Measurements from ENCODE around the gene SRGAP1.

SRGAP1 gene

DNA sequence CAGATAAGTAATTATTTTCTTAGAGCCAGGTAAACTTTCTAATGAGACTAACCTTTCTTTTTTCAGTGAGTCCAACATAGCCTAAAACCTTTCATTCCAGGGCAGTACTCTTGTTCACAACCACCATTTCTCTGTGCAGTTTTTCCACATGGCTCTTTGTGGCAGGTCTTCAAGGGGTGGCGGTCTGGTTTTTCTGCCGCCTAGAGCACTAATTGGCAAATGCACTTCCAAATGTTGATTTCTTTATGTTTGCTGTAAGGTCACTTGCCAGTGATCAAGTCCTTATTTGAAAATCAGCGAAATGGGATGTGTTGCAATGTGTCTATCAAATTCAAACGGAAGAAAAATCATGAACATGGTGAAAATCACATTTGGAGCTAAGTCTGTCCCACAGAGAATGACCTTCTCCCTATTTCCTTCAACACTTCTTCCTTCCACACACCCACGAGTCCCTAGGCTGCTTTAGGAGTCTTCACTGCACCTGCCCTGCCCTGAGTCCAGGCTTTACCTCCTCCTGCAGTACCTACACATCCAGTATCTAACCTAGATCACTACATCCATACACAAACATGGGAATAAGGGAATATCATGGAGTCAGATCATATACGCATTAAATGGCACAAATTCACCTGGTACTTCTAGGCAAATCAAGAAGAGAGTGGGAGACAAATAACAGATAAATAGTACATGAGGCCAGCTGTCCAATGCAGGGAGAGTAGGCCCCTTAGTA, 1.9 kb downstream of the SRGAP1 start:
- WGBS (ENCODE audit: extremely low coverage, insufficient coverage, insufficient read length): no CpG with 5 or more reads among the region's 6 CpGs
- H2BK5ac ChIP-seq (ENCODE audit: low read depth, low read length, poor library complexity): no peak overlapping the region
- H4K12ac ChIP-seq (ENCODE audit: low read depth, low read length): no peak overlapping the region
- no peak overlapping the region for H3K27ac ChIP-seq (ENCODE audit: low read depth, low read length)
- no peak overlapping the region for H2AK5ac ChIP-seq (ENCODE audit: low read length)
- no peak overlapping the region for H2BK12ac ChIP-seq (ENCODE audit: low read length)
- H3K14ac ChIP-seq (ENCODE audit: low read length): no peak overlapping the region
- no peak overlapping the region for H3K4me3 ChIP-seq (ENCODE audit: low read depth, low read length)
- no peak overlapping the region for H3K4me2 ChIP-seq (ENCODE audit: low read length)
- H3K79me2 ChIP-seq (ENCODE audit: control insufficient read depth, insufficient read depth, low read length, poor library complexity): peaks cover 3% of the 10 kb centered on the region
- no peaks in the 10 kb centered on the region for H3K27me3 ChIP-seq (ENCODE audit: insufficient read depth, low read length)
- H3K36me3 ChIP-seq (ENCODE audit: control insufficient read depth in 1 of 2, insufficient read depth in 2 of 2, low read length in 2 of 2): no peaks in the 10 kb centered on the region
- H3K79me1 ChIP-seq (ENCODE audit: low read length): peaks cover 5% of the 10 kb centered on the region
- peak overlapping the region; percentile 20 for H3K4ac ChIP-seq (ENCODE audit: low read depth, low read length)
- H4K91ac ChIP-seq (ENCODE audit: low read depth, low read length): no peak overlapping the region
- DNase-seq: no peak
- no peaks in the 10 kb centered on the region for H3K9me3 ChIP-seq (ENCODE audit: insufficient read depth, low read depth, low read length)
- H3K4me1 ChIP-seq (ENCODE audit: control insufficient read depth in 1 of 2, insufficient read depth in 2 of 2, low read length in 2 of 2): peaks cover 0 to 2% of the 10 kb centered on the region in 2 experiments
- no peak overlapping the region for H3K9ac ChIP-seq (ENCODE audit: low read length)
- no peak overlapping the region for H4K8ac ChIP-seq (ENCODE audit: low read depth, low read length)
- H3K18ac ChIP-seq (ENCODE audit: low read length): no peak overlapping the region
- H2BK120ac ChIP-seq (ENCODE audit: insufficient read depth, low read length, poor library complexity): no peak overlapping the region
- H3K23ac ChIP-seq (ENCODE audit: low read length): no peak overlapping the region
- H2AFZ ChIP-seq (ENCODE audit: insufficient read depth, low read length, poor library complexity): no peak overlapping the region

GRCh38 chr12:63848450-63848849, 4.0 kb downstream of the SRGAP1 start:
- no CpG with 5 or more reads among the region's 4 CpGs for WGBS (ENCODE audit: extremely low coverage, insufficient coverage, insufficient read length)
- no peak overlapping the region for H2AK5ac ChIP-seq (ENCODE audit: low read length)
- H4K12ac ChIP-seq (ENCODE audit: low read depth, low read length): no peak overlapping the region
- no peak overlapping the region for H3K23ac ChIP-seq (ENCODE audit: low read length)
- H4K91ac ChIP-seq (ENCODE audit: low read depth, low read length): no peak overlapping the region
- H3K4me1 ChIP-seq (ENCODE audit: control insufficient read depth in 1 of 2, insufficient read depth in 2 of 2, low read length in 2 of 2): peaks cover 0 to 2% of the 10 kb centered on the region in 2 experiments
- H3K36me3 ChIP-seq (ENCODE audit: control insufficient read depth in 1 of 2, insufficient read depth in 2 of 2, low read length in 2 of 2): no peaks in the 10 kb centered on the region
- no peak overlapping the region for H3K4ac ChIP-seq (ENCODE audit: low read depth, low read length)
- H3K9ac ChIP-seq (ENCODE audit: low read length): no peak overlapping the region
- no peak overlapping the region for H3K18ac ChIP-seq (ENCODE audit: low read length)
- no peak overlapping the region for H3K4me3 ChIP-seq (ENCODE audit: low read depth, low read length)
- H2BK5ac ChIP-seq (ENCODE audit: low read depth, low read length, poor library complexity): no peak overlapping the region
- no peak overlapping the region for H3K27ac ChIP-seq (ENCODE audit: low read depth, low read length)
- H3K27me3 ChIP-seq (ENCODE audit: insufficient read depth, low read length): no peaks in the 10 kb centered on the region
- H3K79me2 ChIP-seq (ENCODE audit: control insufficient read depth, insufficient read depth, low read length, poor library complexity): peaks cover 3% of the 10 kb centered on the region
- H3K9me3 ChIP-seq (ENCODE audit: insufficient read depth, low read depth, low read length): no peaks in the 10 kb centered on the region
- peaks cover 5% of the 10 kb centered on the region for H3K79me1 ChIP-seq (ENCODE audit: low read length)
- DNase-seq: peak in 1 of 2 donors; percentile 41
- no peak overlapping the region for H2AFZ ChIP-seq (ENCODE audit: insufficient read depth, low read length, poor library complexity)
- no peak overlapping the region for H2BK120ac ChIP-seq (ENCODE audit: insufficient read depth, low read length, poor library complexity)
- no peak overlapping the region for H3K14ac ChIP-seq (ENCODE audit: low read length)
- H2BK12ac ChIP-seq (ENCODE audit: low read length): no peak overlapping the region
- H3K4me2 ChIP-seq (ENCODE audit: low read length): no peak overlapping the region
- H4K8ac ChIP-seq (ENCODE audit: low read depth, low read length): no peak overlapping the region

DNA sequence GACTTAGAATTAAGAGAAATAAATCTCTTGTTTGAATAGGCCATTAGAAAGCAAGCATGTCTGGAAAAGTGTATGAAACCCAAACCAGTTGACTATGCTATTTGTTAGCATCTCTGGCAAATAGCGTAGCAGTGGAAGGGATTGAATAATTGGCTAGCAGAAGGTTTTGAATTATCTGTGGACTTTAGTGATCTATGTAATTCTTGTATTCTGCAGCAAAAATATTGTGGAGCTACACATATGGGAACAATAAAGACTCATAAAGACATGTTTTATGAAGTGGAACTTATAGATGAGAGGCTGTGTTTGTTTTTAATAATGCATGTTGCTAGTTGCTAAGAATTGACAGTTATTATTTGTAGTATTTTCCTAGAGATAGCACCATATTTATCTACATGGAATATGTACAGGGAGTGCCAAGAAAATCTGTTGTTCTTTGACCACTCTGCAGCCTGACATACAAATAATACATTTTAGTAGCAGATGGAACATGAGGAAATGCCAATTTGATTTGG, 4.7 kb downstream of the SRGAP1 start:
- no peak overlapping the region for H2AFZ ChIP-seq (ENCODE audit: insufficient read depth, low read length, poor library complexity)
- no peak overlapping the region for H4K91ac ChIP-seq (ENCODE audit: low read depth, low read length)
- no peak overlapping the region for H3K27ac ChIP-seq (ENCODE audit: low read depth, low read length)
- no peak overlapping the region for H2BK12ac ChIP-seq (ENCODE audit: low read length)
- no peaks in the 10 kb centered on the region for H3K36me3 ChIP-seq (ENCODE audit: control insufficient read depth in 1 of 2, insufficient read depth in 2 of 2, low read length in 2 of 2)
- H3K4me3 ChIP-seq (ENCODE audit: low read depth, low read length): no peak overlapping the region
- no peak overlapping the region for H4K8ac ChIP-seq (ENCODE audit: low read depth, low read length)
- H3K4ac ChIP-seq (ENCODE audit: low read depth, low read length): no peak overlapping the region
- no peak overlapping the region for H3K4me2 ChIP-seq (ENCODE audit: low read length)
- no peak overlapping the region for H3K18ac ChIP-seq (ENCODE audit: low read length)
- H2BK5ac ChIP-seq (ENCODE audit: low read depth, low read length, poor library complexity): no peak overlapping the region
- H3K79me1 ChIP-seq (ENCODE audit: low read length): peaks cover under 1% of the 10 kb centered on the region
- H2BK120ac ChIP-seq (ENCODE audit: insufficient read depth, low read length, poor library complexity): no peak overlapping the region
- H3K27me3 ChIP-seq (ENCODE audit: insufficient read depth, low read length): no peaks in the 10 kb centered on the region
- H3K14ac ChIP-seq (ENCODE audit: low read length): no peak overlapping the region
- no peak overlapping the region for H3K23ac ChIP-seq (ENCODE audit: low read length)
- H2AK5ac ChIP-seq (ENCODE audit: low read length): no peak overlapping the region
- no peaks in the 10 kb centered on the region for H3K9me3 ChIP-seq (ENCODE audit: insufficient read depth, low read depth, low read length)
- H4K12ac ChIP-seq (ENCODE audit: low read depth, low read length): no peak overlapping the region
- no peak for DNase-seq
- H3K4me1 ChIP-seq (ENCODE audit: control insufficient read depth in 1 of 2, insufficient read depth in 2 of 2, low read length in 2 of 2): peaks cover 0 to 2% of the 10 kb centered on the region in 2 experiments
- H3K9ac ChIP-seq (ENCODE audit: low read length): no peak overlapping the region
- no CpG with 5 or more reads among the region's 1 CpG for WGBS (ENCODE audit: extremely low coverage, insufficient coverage, insufficient read length)
- H3K79me2 ChIP-seq (ENCODE audit: control insufficient read depth, insufficient read depth, low read length, poor library complexity): peaks cover under 1% of the 10 kb centered on the region

GRCh38 chr12:63849641-63850040, 5.1 kb downstream of the SRGAP1 start:
- H3K4me3 ChIP-seq (ENCODE audit: low read depth, low read length): no peak overlapping the region
- H4K8ac ChIP-seq (ENCODE audit: low read depth, low read length): no peak overlapping the region
- no peak overlapping the region for H3K9ac ChIP-seq (ENCODE audit: low read length)
- no peak overlapping the region for H4K91ac ChIP-seq (ENCODE audit: low read depth, low read length)
- no peaks in the 10 kb centered on the region for H3K36me3 ChIP-seq (ENCODE audit: control insufficient read depth in 1 of 2, insufficient read depth in 2 of 2, low read length in 2 of 2)
- no peak overlapping the region for H2AFZ ChIP-seq (ENCODE audit: insufficient read depth, low read length, poor library complexity)
- no peak overlapping the region for H3K4me2 ChIP-seq (ENCODE audit: low read length)
- no CpG with 5 or more reads among the region's 4 CpGs for WGBS (ENCODE audit: extremely low coverage, insufficient coverage, insufficient read length)
- no peak overlapping the region for H2BK5ac ChIP-seq (ENCODE audit: low read depth, low read length, poor library complexity)
- H3K18ac ChIP-seq (ENCODE audit: low read length): no peak overlapping the region
- no peak for DNase-seq
- H2BK12ac ChIP-seq (ENCODE audit: low read length): no peak overlapping the region
- no peaks in the 10 kb centered on the region for H3K79me1 ChIP-seq (ENCODE audit: low read length)
- H3K79me2 ChIP-seq (ENCODE audit: control insufficient read depth, insufficient read depth, low read length, poor library complexity): no peaks in the 10 kb centered on the region
- H3K4ac ChIP-seq (ENCODE audit: low read depth, low read length): no peak overlapping the region
- no peaks in the 10 kb centered on the region for H3K9me3 ChIP-seq (ENCODE audit: insufficient read depth, low read depth, low read length)
- H3K27me3 ChIP-seq (ENCODE audit: insufficient read depth, low read length): no peaks in the 10 kb centered on the region
- H2AK5ac ChIP-seq (ENCODE audit: low read length): no peak overlapping the region
- no peak overlapping the region for H4K12ac ChIP-seq (ENCODE audit: low read depth, low read length)
- H3K4me1 ChIP-seq (ENCODE audit: control insufficient read depth in 1 of 2, insufficient read depth in 2 of 2, low read length in 2 of 2): peaks cover 0 to 2% of the 10 kb centered on the region in 2 experiments
- no peak overlapping the region for H2BK120ac ChIP-seq (ENCODE audit: insufficient read depth, low read length, poor library complexity)
- H3K14ac ChIP-seq (ENCODE audit: low read length): no peak overlapping the region
- H3K23ac ChIP-seq (ENCODE audit: low read length): no peak overlapping the region
- no peak overlapping the region for H3K27ac ChIP-seq (ENCODE audit: low read depth, low read length)
